MCF 10A (cell line): Measurements from ENCODE around the gene AGBL2. TPM values are rescaled to one million over a fixed set of nuclear protein-coding genes. Genes with fewer than 3 reads are reported as not detected.

ENCODE experiments used
- BruUV-seq: library from RNA; stranded (reverse); fragments of 400-500 nt; replicated peaks from 2 replicates; lab custom pipeline; 2021; lab: Mats Ljungman, UMichigan
- CTCF ChIA-PET: fragments of 300-600 bp; sonication (Branson Sonifier 250); formaldehyde crosslinking; extraction: SDS; loops from one replicate; lab custom pipeline; 2021; ENCODE audit warnings: antibody characterized with exemption, inconsistent platforms; lab: Yijun Ruan, JAX
- POLR2A ChIA-PET: fragments of 300-600, 350-650 bp; sonication (Branson Sonifier 250); formaldehyde crosslinking; extraction: SDS; loops from one replicate; lab custom pipeline; 2020; ENCODE audit warnings: antibody characterized with exemption, inconsistent platforms; lab: Yijun Ruan, JAX
- DNase-seq: peaks from one replicate; pipeline ENCODE4 v3.0.0-alpha.2; 2018; ENCODE audit not compliant: unreplicated experiment
- H3K27ac Mint-ChIP-seq: one replicate; pipeline ENCODE4 v1.8.0; 2022; ENCODE audit warnings: mild to moderate bottlenecking, low read depth, mixed read lengths; ENCODE audit not compliant: unreplicated experiment
- H3K27me3 Mint-ChIP-seq: one replicate; pipeline ENCODE4 v1.8.0; 2022; ENCODE audit warnings: mixed read lengths; ENCODE audit not compliant: insufficient read depth, unreplicated experiment
- H3K36me3 Mint-ChIP-seq: one replicate; pipeline ENCODE4 v1.8.0; 2022; ENCODE audit warnings: mild to moderate bottlenecking, moderate library complexity, mixed read lengths; ENCODE audit not compliant: insufficient read depth, unreplicated experiment
- H3K4me1 Mint-ChIP-seq: one replicate; pipeline ENCODE4 v1.8.0; 2022; ENCODE audit warnings: mixed read lengths; ENCODE audit not compliant: insufficient read depth, unreplicated experiment
- H3K4me3 Mint-ChIP-seq: one replicate; pipeline ENCODE4 v1.8.0; 2022; ENCODE audit warnings: mild to moderate bottlenecking, moderate library complexity, mixed read lengths; ENCODE audit not compliant: unreplicated experiment
- H3K9me3 Mint-ChIP-seq: one replicate; pipeline ENCODE4 v1.8.0; 2022; ENCODE audit warnings: mixed read lengths; ENCODE audit not compliant: unreplicated experiment
- CTCF ChIP-seq: fragments of 200-600 bp; IDR thresholded peaks from one replicate; pipeline ENCODE4 v1.8.0; 2022; ENCODE audit warnings: antibody characterized with exemption, mild to moderate bottlenecking; ENCODE audit not compliant: unreplicated experiment
- intact Hi-C: fragments of 100-400 bp; cut with micrococcal nuclease; formaldehyde crosslinking; loops from 2 replicates; pipeline ENCODE4 v1.14.1; 2022
- total RNA-seq: library from RNA; stranded (reverse); gene quantifications from 2 replicates; pipeline ENCODE4 v1.2.3, GENCODE V29; 2022

Gene AGBL2
- total RNA-seq, 1 experiment from 2014 or later = 1.2 TPM

DNA sequence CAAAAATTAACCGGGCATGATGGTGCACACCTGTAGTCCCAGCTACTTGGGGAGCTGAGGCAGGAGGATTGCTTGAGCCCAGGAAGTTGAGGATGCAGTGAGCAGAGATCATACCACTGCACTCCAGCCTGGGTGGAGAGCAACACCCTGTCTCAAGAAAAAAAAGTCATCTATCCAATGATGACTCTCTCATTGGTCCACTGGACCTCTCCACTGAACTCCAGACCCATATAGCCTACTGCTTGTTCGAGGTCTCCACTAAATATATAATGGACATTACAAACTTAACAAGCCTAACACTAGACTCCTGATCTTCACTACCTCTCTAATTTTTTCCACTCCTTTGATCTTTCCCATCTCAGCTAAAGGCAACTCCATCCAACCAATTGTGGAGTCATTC is 39.3 kb downstream of the AGBL2 start:
- Mint-ChIP-seq H3K9me3 (no peaks in the 10 kb centered on the region), H3K4me1 (no peaks in the 10 kb centered on the region), H3K27me3 (no peaks in the 10 kb centered on the region), H3K27ac (no peak overlapping the region), H3K36me3 (no peaks in the 10 kb centered on the region), H3K4me3 (no peak overlapping the region)
- POLR2A ChIA-PET = no interaction called here
- no TSS peak for BruUV-seq
- TF ChIP-seq CTCF = no peak
- CTCF ChIA-PET = interaction anchor here (0.6 kb wide), 1 partner anchor 68 kb away, joined by 3 read pairs; no protein-coding TSS in a partner anchor
- DNase-seq = no peak
- intact Hi-C loops = no loop called here

GRCh38 chr11:47672283-47672730 is 42.9 kb downstream of the AGBL2 start:
- no peak overlapping the region for H3K27ac Mint-ChIP-seq
- H3K9me3 Mint-ChIP-seq = no peaks in the 10 kb centered on the region
- no peak for TF ChIP-seq CTCF
- CTCF ChIA-PET = no interaction called here
- H3K4me1 Mint-ChIP-seq = no peaks in the 10 kb centered on the region
- POLR2A ChIA-PET = no interaction called here
- H3K27me3 Mint-ChIP-seq = no peaks in the 10 kb centered on the region
- H3K36me3 Mint-ChIP-seq = no peaks in the 10 kb centered on the region
- peak; percentile 32 for DNase-seq
- no TSS peak for BruUV-seq
- intact Hi-C loops = no loop called here
- no peak overlapping the region for H3K4me3 Mint-ChIP-seq

- no peaks in the 10 kb centered on the region for H3K4me1 Mint-ChIP-seq
- ChIA-PET CTCF (no interaction called here), POLR2A (interaction anchor here (0.7 kb wide), 1 partner anchor 28 kb away, joined by 5 read pairs; no protein-coding TSS in a partner anchor)
- no peak overlapping the region for H3K4me3 Mint-ChIP-seq
- no peak overlapping the region for H3K27ac Mint-ChIP-seq
- no peaks in the 10 kb centered on the region for H3K9me3 Mint-ChIP-seq
- H3K36me3 Mint-ChIP-seq = no peaks in the 10 kb centered on the region
- intact Hi-C loops = no loop called here
- BruUV-seq = no TSS peak
- TF ChIP-seq CTCF = no peak
- H3K27me3 Mint-ChIP-seq = no peaks in the 10 kb centered on the region
- DNase-seq = no peak
Measured at GRCh38 chr11:47669856-47670255, 45.3 kb downstream of the AGBL2 start.

- DNase-seq = no peak
- no TSS peak for BruUV-seq
- ChIA-PET CTCF (no interaction called here), POLR2A (no interaction called here)
- intact Hi-C loops = no loop called here
- Mint-ChIP-seq H3K9me3 (no peaks in the 10 kb centered on the region), H3K4me1 (no peaks in the 10 kb centered on the region), H3K27me3 (no peaks in the 10 kb centered on the region), H3K27ac (no peak overlapping the region), H3K4me3 (no peak overlapping the region), H3K36me3 (no peaks in the 10 kb centered on the region)
- TF ChIP-seq CTCF = no peak
Measured at GRCh38 chr11:47668665-47669064, 46.5 kb downstream of the AGBL2 start.
